Ascending aorta (tissue), 2 donors: ENCODE measurements around the gene RBM33. TPM values are rescaled to one million over a fixed set of nuclear protein-coding genes. Genes with fewer than 3 reads are reported as not detected.

ENCODE experiments used
- DNase-seq, 2 donors: peaks; one replicate each; pipeline ENCODE4 v3.0.0-alpha.2; 2019; ENCODE audit warnings: low spot score in 2 of 2
- H3K27ac ChIP-seq, 2 donors: fragments of 200-600 bp; sonication (generic); one replicate each; pipeline ENCODE4 v1.5.1; 2016 to 2017; ENCODE audit warnings: mild to moderate bottlenecking in 1 of 2
- H3K27me3 ChIP-seq: fragments of 200-600 bp; sonication (generic); one replicate; pipeline ENCODE4 v1.5.1; 2017
- H3K36me3 ChIP-seq, 2 donors: fragments of 200-600 bp; sonication (generic); one replicate each; pipeline ENCODE4 v1.5.1; 2016
- H3K4me1 ChIP-seq, 2 donors: fragments of 200-600 bp; sonication (generic); one replicate each; pipeline ENCODE4 v1.5.1; 2016 to 2017; ENCODE audit warnings: mild to moderate bottlenecking in 1 of 2
- H3K4me3 ChIP-seq, 2 donors: fragments of 200-600 bp; sonication (generic); one replicate each; pipeline ENCODE4 v1.5.1; 2016 to 2017; ENCODE audit warnings: mild to moderate bottlenecking in 1 of 2
- H3K9me3 ChIP-seq, 2 donors: fragments of 200-600 bp; sonication (generic); one replicate each; pipeline ENCODE4 v1.5.1; 2016
- CTCF ChIP-seq, 3 experiments: fragments of 200-600 bp in 2 of 3; fragments of 450-650 bp in 1 of 3; sonication (generic) in 2 of 3; IDR thresholded peaks; one replicate each; pipeline ENCODE4 v1.5.1; 2016 to 2019; ENCODE audit warnings: antibody characterized with exemption in 3 of 3, mild to moderate bottlenecking in 1 of 3, moderate library complexity in 1 of 3
- intact Hi-C: fragments of 100-400 bp; cut with DNase I; formaldehyde crosslinking; loops from one replicate; pipeline ENCODE4 v1.15.1; 2023
- total RNA-seq: library from RNA; depleted of rRNA; stranded (reverse); fragments of >200 nt; gene quantifications from one replicate; pipeline ENCODE4 v1.1.0, GENCODE V29; 2016

The RBM33 gene
- total RNA-seq, 1 donor from 2014 or later: 44.2 TPM

DNA sequence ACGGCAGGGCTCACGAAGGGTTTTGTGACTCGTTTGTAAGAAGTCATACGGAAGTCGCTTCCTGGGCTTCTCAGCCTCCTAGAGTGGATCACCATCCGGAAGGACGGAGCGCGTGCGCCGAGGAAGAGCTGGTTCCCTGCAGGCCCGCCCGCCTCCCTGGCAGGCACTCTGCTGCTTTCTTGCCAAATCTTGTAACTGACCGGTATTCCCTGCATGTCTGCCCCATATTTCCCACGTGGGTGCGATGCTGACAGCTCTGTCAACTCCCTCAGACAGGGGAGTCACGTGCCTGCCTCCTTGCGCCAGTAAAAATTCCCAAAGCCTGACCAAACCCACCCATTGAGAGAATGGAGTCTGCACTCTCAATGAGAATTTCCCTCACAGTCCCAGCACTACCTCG is 155.1 kb downstream of the RBM33 start:
- H3K36me3 ChIP-seq: no peaks in the 10 kb centered on the region
- no peaks in the 10 kb centered on the region for H3K27me3 ChIP-seq
- intact Hi-C loops: no loop called here
- DNase-seq: no peak
- TF ChIP-seq CTCF (IDR thresholded peaks at IDR 0.05): no peak
- no peak overlapping the region for H3K4me3 ChIP-seq
- no peak overlapping the region for H3K27ac ChIP-seq
- H3K9me3 ChIP-seq: no peaks in the 10 kb centered on the region
- no peaks in the 10 kb centered on the region for H3K4me1 ChIP-seq

GRCh38 chr7:155800301-155800700 is 155.8 kb downstream of the RBM33 start:
- DNase-seq: no peak
- Histone ChIP-seq H3K4me3 (no peak overlapping the region), H3K36me3 (no peaks in the 10 kb centered on the region), H3K4me1 (peaks cover 0 to 3% of the 10 kb centered on the region in 2 donors), H3K27ac (no peak overlapping the region), H3K27me3 (no peaks in the 10 kb centered on the region), H3K9me3 (no peaks in the 10 kb centered on the region)
- TF ChIP-seq CTCF (IDR thresholded peaks at IDR 0.05): no peak
- intact Hi-C loops: no loop called here

DNA sequence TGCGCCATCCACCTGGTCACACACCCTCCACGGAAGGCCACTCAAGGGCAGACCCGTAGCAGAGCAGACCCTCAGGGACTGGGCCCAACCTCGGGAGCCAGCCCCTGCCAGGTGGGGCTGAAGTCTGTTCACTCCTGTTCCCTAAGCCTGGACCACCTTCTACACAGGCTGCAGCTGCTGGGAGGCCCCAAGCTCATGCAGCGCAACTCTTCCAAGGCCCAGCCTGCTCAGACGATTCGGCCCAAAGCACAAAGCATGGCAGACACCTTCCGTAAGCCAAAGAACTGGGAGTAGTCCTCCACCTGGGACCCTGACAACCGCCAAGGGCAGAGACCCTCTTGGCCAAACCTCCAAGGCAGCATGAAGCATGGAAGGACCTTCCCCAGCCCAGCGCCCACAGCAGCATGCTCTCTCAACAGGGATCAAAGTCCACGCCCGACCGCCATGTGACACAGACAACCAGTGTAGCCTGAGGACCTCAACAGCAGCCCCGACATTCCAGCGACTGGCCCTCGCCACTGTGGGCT is 156.3 kb downstream of the RBM33 start:
- H3K9me3 ChIP-seq: no peaks in the 10 kb centered on the region
- DNase-seq: no peak
- no peak overlapping the region for H3K27ac ChIP-seq
- no peak for TF ChIP-seq CTCF (IDR thresholded peaks at IDR 0.05)
- H3K4me3 ChIP-seq: no peak overlapping the region
- intact Hi-C loops: no loop called here
- peaks cover 0 to 8% of the 10 kb centered on the region in 2 donors for H3K4me1 ChIP-seq
- H3K27me3 ChIP-seq: no peaks in the 10 kb centered on the region
- H3K36me3 ChIP-seq: no peaks in the 10 kb centered on the region

GRCh38 chr7:155802291-155802690 is 157.8 kb downstream of the RBM33 start:
- intact Hi-C loops: no loop called here
- H3K4me3 ChIP-seq: no peak overlapping the region
- H3K4me1 ChIP-seq: peaks cover 0 to 10% of the 10 kb centered on the region in 2 donors
- no peak for TF ChIP-seq CTCF (IDR thresholded peaks at IDR 0.05)
- DNase-seq: no peak
- H3K27me3 ChIP-seq: no peaks in the 10 kb centered on the region
- no peaks in the 10 kb centered on the region for H3K9me3 ChIP-seq
- H3K36me3 ChIP-seq: no peaks in the 10 kb centered on the region
- no peak overlapping the region for H3K27ac ChIP-seq

- H3K4me3 ChIP-seq: no peak overlapping the region
- no peak overlapping the region for H3K27ac ChIP-seq
- no peak for TF ChIP-seq CTCF (IDR thresholded peaks at IDR 0.05)
- H3K36me3 ChIP-seq: no peaks in the 10 kb centered on the region
- intact Hi-C loops: no loop called here
- no peak for DNase-seq
- peaks cover 0 to 10% of the 10 kb centered on the region in 2 donors for H3K4me1 ChIP-seq
- no peaks in the 10 kb centered on the region for H3K9me3 ChIP-seq
- H3K27me3 ChIP-seq: no peaks in the 10 kb centered on the region
These were observed 158.5 kb downstream of the RBM33 start for GRCh38 chr7:155802906-155803417.
